PC-9 (cell line): ENCODE results near the gene GPR146. TPM values are rescaled to one million over a fixed set of nuclear protein-coding genes. Genes with fewer than 3 reads are reported as not detected.

Experiments used
- BruUV-seq: library from RNA; stranded (reverse); fragments of 400-500 nt; replicated peaks from 2 replicates; lab custom pipeline; 2021; lab: Mats Ljungman, UMichigan
- CTCF ChIA-PET: fragments of 300-600 bp; sonication (Branson Sonifier 250); formaldehyde crosslinking; loops from one replicate; lab custom pipeline; 2022; ENCODE audit warnings: antibody characterized with exemption; lab: Charles Lee
- POLR2A ChIA-PET: fragments of 300-600 bp; sonication (Branson Sonifier 250); formaldehyde crosslinking; loops from one replicate; lab custom pipeline; 2022; ENCODE audit warnings: antibody characterized with exemption; ENCODE audit not compliant: unreplicated experiment; lab: Charles Lee
- DNase-seq, 2 experiments: peaks; one replicate each; pipeline versions ENCODE4 v3.0.0 to v3.0.0-alpha.2; 2015 to 2022; ENCODE audit warnings: mixed read lengths in 1 of 2
- H2AFZ ChIP-seq: fragments of 200-600 bp; sonication (generic); 2 replicates; pipeline ENCODE4 v1.8.1; 2017; ENCODE audit warnings: antibody characterized with exemption
- H3F3A ChIP-seq: fragments of 200-600 bp; sonication (generic); 2 replicates; pipeline ENCODE4 v1.8.1; 2017; ENCODE audit warnings: antibody characterized with exemption, mild to moderate bottlenecking, low read depth; ENCODE audit not compliant: insufficient read depth
- H3K27ac ChIP-seq: fragments of 200-600 bp; sonication (generic); 2 replicates; pipeline ENCODE4 v1.6.1; 2016; ENCODE audit warnings: mixed run types
- H3K27me3 ChIP-seq: fragments of 200-600 bp; sonication (generic); 2 replicates; pipeline ENCODE4 v1.6.1; 2016; ENCODE audit warnings: low read depth, mixed run types; ENCODE audit not compliant: insufficient read depth
- H3K36me3 ChIP-seq: fragments of 200-600 bp; sonication (generic); 2 replicates; pipeline ENCODE4 v1.6.1; 2016; ENCODE audit warnings: low read depth, mixed run types
- H3K4me1 ChIP-seq: fragments of 200-600 bp; sonication (generic); replicated peaks from 2 replicates; pipeline ENCODE4 v1.6.1; 2016; ENCODE audit warnings: mixed run types; ENCODE audit not compliant: insufficient read depth
- H3K4me2 ChIP-seq: fragments of 200-600 bp; sonication (generic); 2 replicates; pipeline ENCODE4 v1.6.1; 2017; ENCODE audit warnings: mixed run types
- H3K4me3 ChIP-seq: fragments of 200-600 bp; sonication (generic); 2 replicates; pipeline ENCODE4 v1.6.1; 2016; ENCODE audit warnings: mixed run types
- H3K79me2 ChIP-seq: fragments of 200-600 bp; sonication (generic); 2 replicates; pipeline ENCODE4 v1.6.1; 2017; ENCODE audit warnings: low read depth, mixed run types
- H3K9me2 ChIP-seq: fragments of 200-600 bp; sonication (generic); 2 replicates; pipeline ENCODE4 v1.8.1; 2017; ENCODE audit warnings: mild to moderate bottlenecking; ENCODE audit not compliant: insufficient read depth
- H3K9me3 ChIP-seq: fragments of 200-600 bp; sonication (generic); 2 replicates; pipeline ENCODE4 v1.8.1; 2016; ENCODE audit warnings: low read depth; ENCODE audit not compliant: insufficient read depth
- H4K20me1 ChIP-seq: fragments of 200-600 bp; sonication (generic); 2 replicates; pipeline ENCODE4 v1.8.1; 2017; ENCODE audit not compliant: insufficient read depth
- EZH2 ChIP-seq: fragments of 200-600 bp; sonication (generic); IDR thresholded peaks from 2 replicates; pipeline ENCODE4 v1.8.0; 2017; ENCODE audit warnings: antibody characterized with exemption, low read depth
- intact Hi-C: fragments of 100-400 bp; cut with micrococcal nuclease; formaldehyde crosslinking; loops from one replicate; pipeline ENCODE4 v1.10.0; 2022; ENCODE audit not compliant: unreplicated experiment
- total RNA-seq: library from RNA; stranded (reverse); gene quantifications from 2 replicates; pipeline ENCODE4 v1.2.3, GENCODE V29; 2021
- TF ChIP-seq, protein P1 (sequence below): fragments of 200-600 bp; sonication (generic); conservative IDR thresholded peaks from 2 replicates; pipeline ENCODE4 v1.6.1; 2017; ENCODE audit warnings: mixed run types, antibody characterized with exemption, mild to moderate bottlenecking, moderate library complexity

The GPR146 gene
- total RNA-seq, 1 experiment from 2014 or later: 3.4 TPM

- POLR2A ChIA-PET: no interaction called here
- BruUV-seq: no TSS peak
- Histone ChIP-seq H3K4me1 (peaks cover 14% of the 10 kb centered on the region), H3K27me3 (no peaks in the 10 kb centered on the region), H3K9me3 (no peaks in the 10 kb centered on the region), H4K20me1 (peaks cover 10% of the 10 kb centered on the region; the same call in 1 of the 2 replicates), H2AFZ (no peak overlapping the region), H3F3A (0 out of 2 replicates have a peak, but pooled peaks cover 24% of the 10 kb centered on the region), H3K4me2 (no peak overlapping the region), H3K36me3 (no peaks in the 10 kb centered on the region), H3K4me3 (no peak overlapping the region), H3K9me2 (no peaks in the 10 kb centered on the region), H3K27ac (no peak overlapping the region), H3K79me2 (peaks cover 20% of the 10 kb centered on the region)
- no peak for DNase-seq
- intact Hi-C loops: no loop called here
- CTCF ChIA-PET: no interaction called here
- TF ChIP-seq, protein P1, sequence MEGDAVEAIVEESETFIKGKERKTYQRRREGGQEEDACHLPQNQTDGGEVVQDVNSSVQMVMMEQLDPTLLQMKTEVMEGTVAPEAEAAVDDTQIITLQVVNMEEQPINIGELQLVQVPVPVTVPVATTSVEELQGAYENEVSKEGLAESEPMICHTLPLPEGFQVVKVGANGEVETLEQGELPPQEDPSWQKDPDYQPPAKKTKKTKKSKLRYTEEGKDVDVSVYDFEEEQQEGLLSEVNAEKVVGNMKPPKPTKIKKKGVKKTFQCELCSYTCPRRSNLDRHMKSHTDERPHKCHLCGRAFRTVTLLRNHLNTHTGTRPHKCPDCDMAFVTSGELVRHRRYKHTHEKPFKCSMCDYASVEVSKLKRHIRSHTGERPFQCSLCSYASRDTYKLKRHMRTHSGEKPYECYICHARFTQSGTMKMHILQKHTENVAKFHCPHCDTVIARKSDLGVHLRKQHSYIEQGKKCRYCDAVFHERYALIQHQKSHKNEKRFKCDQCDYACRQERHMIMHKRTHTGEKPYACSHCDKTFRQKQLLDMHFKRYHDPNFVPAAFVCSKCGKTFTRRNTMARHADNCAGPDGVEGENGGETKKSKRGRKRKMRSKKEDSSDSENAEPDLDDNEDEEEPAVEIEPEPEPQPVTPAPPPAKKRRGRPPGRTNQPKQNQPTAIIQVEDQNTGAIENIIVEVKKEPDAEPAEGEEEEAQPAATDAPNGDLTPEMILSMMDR: no peak
- no peak for TF ChIP-seq EZH2
Observed at GRCh38 chr7:1030444-1031070, 13.8 kb upstream of the GPR146 start.

GRCh38 chr7:1031716-1032455 is 12.5 kb upstream of the GPR146 start:
- Histone ChIP-seq H3K36me3 (no peaks in the 10 kb centered on the region), H3K9me3 (no peaks in the 10 kb centered on the region), H3F3A (0 out of 2 replicates have a peak, but pooled peaks cover 20% of the 10 kb centered on the region), H2AFZ (no peak overlapping the region), H3K4me2 (no peak overlapping the region), H3K27me3 (no peaks in the 10 kb centered on the region), H3K4me3 (no peak overlapping the region), H3K79me2 (peaks cover 9% of the 10 kb centered on the region; the same call in 1 of the 2 replicates), H4K20me1 (no peaks in the 10 kb centered on the region; the same call in 1 of the 2 replicates), H3K4me1 (peaks cover 14% of the 10 kb centered on the region), H3K9me2 (no peaks in the 10 kb centered on the region), H3K27ac (no peak overlapping the region)
- ChIA-PET POLR2A (no interaction called here), CTCF (no interaction called here)
- BruUV-seq: no TSS peak
- TF ChIP-seq, protein P1: no peak
- TF ChIP-seq EZH2: no peak
- no peak for DNase-seq
- intact Hi-C loops: no loop called here

GRCh38 chr7:1032536-1033181 is 11.7 kb upstream of the GPR146 start:
- POLR2A ChIA-PET: no interaction called here
- Histone ChIP-seq H3K27me3 (no peaks in the 10 kb centered on the region), H3K4me3 (no peak overlapping the region), H3K79me2 (peaks cover under 1% of the 10 kb centered on the region; the same call in 1 of the 2 replicates), H3K36me3 (no peaks in the 10 kb centered on the region), H3K9me3 (no peaks in the 10 kb centered on the region), H4K20me1 (no peaks in the 10 kb centered on the region), H3K9me2 (no peaks in the 10 kb centered on the region), H2AFZ (no peak overlapping the region), H3K27ac (no peak overlapping the region), H3K4me1 (peaks cover 10% of the 10 kb centered on the region), H3F3A (0 out of 2 replicates have a peak, but pooled peaks cover 13% of the 10 kb centered on the region), H3K4me2 (no peak overlapping the region)
- no TSS peak for BruUV-seq
- TF ChIP-seq, protein P1: no peak
- no peak for TF ChIP-seq EZH2
- no peak for DNase-seq
- intact Hi-C loops: no loop called here
- CTCF ChIA-PET: no interaction called here
